HG03108 (cell line): Measurements from ENCODE around the gene NEDD4.
"Not testable (repeated sequence)": the region's sequence is repeated elsewhere in the genome, so short reads cannot be mapped to it uniquely, and the experiment has no call there.

Experiments used
- ATAC-seq: cut with Tn5 transposase; IDR thresholded peaks from one replicate; pipeline ENCODE4 v1.9.1; 2021; ENCODE audit warnings: moderate library complexity; ENCODE audit not compliant: unreplicated experiment

NEDD4 gene

DNA sequence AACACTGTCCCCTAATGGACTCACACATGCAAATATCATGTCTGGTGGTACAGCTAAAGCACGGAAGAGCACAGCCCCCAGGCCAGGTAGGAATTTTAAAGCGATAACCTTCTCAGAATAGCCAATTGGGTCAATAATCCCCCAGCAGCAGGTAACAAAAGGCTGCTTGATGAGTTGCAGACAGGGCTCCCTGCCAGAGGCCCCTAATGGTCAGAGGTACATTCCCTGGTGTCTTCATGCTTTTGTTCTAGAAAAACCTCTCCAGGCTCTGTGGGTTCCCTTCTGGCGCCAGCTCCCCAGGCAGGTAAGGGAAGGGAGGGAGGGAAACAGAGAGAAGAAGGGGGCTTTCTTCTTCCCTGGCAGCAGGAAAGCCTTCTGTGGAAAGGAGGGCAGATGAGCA lies 207.1 kb downstream of the NEDD4 start:
- ATAC-seq = no peak

DNA sequence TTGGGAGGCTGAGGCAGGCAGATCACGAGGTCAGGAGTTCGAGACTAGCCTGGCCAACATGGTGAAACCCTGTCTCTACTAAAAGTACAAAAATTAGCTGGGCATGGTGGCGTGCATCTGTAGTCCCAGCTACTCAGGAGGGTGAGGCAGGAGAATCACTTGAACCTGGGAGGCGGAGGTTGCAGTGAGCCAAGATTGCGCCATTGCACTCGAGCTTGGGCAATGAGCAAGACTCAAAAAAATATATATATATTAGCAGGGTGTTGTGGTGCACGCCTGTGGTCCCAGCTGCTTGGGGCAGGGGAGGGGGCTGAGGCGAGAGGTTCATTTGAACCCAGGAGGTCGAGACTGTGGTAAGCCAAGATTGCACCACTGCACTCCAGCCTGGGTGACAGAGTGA lies 207.8 kb downstream of the NEDD4 start:
- ATAC-seq = not testable (repeated sequence)

DNA sequence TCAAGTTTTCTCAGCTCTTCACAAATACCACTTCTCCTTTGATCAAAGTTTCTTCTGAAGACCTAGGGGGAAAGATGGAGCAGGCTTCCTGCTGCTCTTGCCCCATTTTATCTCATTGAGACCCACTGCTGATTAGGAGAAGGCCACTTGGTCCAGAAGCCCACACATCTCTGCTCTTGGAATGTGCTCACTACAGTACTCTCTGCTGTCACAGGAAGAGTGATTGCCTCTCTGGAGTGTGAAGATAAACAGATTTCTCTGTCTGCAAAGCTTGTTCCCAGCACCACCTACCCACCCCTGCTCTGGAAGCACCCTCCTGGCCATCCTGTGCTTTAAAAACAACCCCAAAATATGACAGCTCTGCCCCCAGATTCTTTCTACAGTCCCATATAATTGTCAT lies 209.1 kb downstream of the NEDD4 start:
- ATAC-seq = no peak

DNA sequence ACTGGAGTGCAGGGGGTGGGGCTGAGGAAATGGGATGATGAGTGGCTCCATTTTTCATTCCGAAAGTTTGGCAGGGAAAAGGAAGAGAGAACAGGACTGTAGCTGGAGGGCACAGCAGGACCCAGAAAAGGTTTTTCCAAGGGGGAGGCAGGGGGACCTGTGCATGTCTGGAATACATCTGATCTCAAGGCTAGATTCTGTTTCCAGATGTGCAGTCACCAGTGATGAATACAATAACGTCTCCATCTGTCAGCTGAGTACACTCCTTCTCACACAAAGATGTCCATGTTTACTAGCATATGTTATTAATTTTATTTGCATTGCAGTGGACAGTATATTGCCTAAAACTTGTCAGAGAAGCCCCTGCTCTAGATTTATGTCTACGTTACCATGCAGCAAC lies 210.5 kb downstream of the NEDD4 start:
- ATAC-seq = no peak

DNA sequence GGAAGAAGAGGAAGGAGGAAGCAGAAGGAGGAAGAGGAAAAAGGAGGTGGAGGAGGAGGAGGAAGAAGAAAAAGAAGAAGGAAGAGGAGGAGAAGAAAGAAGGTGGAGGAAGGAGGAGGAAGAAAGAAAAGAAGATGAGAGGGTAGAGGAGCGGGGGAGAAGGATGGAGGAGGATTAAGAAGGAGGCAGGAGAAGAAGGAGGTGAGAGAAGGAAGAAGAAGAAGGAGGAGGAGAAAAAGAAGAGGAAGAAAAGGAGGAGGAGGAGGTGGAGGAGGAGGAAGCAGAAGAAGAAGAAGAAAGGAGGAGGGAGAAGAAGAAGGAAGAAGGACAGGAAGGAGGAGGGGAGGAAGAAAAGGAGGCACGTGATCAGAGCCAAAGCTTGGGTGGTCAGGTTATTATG lies 213.1 kb downstream of the NEDD4 start:
- ATAC-seq = no peak

DNA sequence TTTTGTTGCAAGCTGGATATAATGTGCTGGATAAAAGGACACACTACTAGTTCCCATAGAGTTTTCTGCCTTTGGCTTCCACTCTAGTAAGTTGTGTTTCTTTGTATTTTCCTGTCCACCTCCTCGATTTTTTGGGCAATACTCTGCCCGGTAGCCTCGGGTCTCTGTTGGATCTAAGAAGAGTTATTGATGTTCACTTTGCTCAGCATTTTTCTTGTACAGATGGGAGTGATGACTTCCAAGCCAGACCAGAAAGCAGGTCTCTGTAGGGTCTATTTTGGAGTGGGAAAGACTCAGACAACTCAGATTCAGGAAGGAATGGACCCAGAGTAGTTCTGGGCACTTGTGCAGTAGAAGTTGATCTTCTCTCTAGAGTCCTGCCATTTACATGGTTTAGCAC lies 214.5 kb downstream of the NEDD4 start:
- ATAC-seq = no peak
